K562 (cell line): ENCODE measurements around the gene NENF. TPM values are rescaled to one million over a fixed set of nuclear protein-coding genes. Genes with fewer than 3 reads are reported as not detected.

ENCODE experiments used
- CCNT2 ChIP-seq: IDR thresholded peaks from 2 replicates; pipeline ENCODE4 v1.6.1; 2011; ENCODE audit warnings: borderline replicate concordance, low read depth, mild to moderate bottlenecking, moderate library complexity, mixed read lengths, low read length; ENCODE audit not compliant: insufficient read length; ENCODE audit errors: extremely low read depth
- FOS ChIP-seq: IDR thresholded peaks from 3 replicates; pipeline ENCODE4 v1.6.1; 2011; ENCODE audit not compliant: insufficient read length; ENCODE audit errors: extremely low read depth
- KLF6 ChIP-seq: fragments of 250-450 bp; sonication (Bioruptor Pico); IDR thresholded peaks from 2 replicates; pipeline ENCODE4 v1.4.0; 2020; ENCODE audit warnings: mild to moderate bottlenecking, moderate library complexity, borderline replicate concordance
- NR1H2 ChIP-seq: sonication (generic); formaldehyde crosslinking; IDR thresholded peaks from 2 replicates; pipeline ENCODE4 v1.4.0; 2020; ENCODE audit warnings: mild to moderate bottlenecking, missing genetic modification reagents
- POLR2AphosphoS2 ChIP-seq: IDR thresholded peaks from 2 replicates; pipeline ENCODE4 v1.6.1; 2012; ENCODE audit warnings: low read length, improper control_type of control experiment
- RBBP5 ChIP-seq: fragments of 200-600 bp; sonication (generic); IDR thresholded peaks from 2 replicates; pipeline ENCODE4 v1.6.1; 2012; ENCODE audit warnings: borderline replicate concordance, mild to moderate bottlenecking, low read length, control low read depth, inconsistent platforms; ENCODE audit not compliant: insufficient read depth, poor library complexity, severe bottlenecking
- RBM14 ChIP-seq: fragments of 200-400 bp; formaldehyde crosslinking; IDR thresholded peaks from 2 replicates; pipeline ENCODE4 v1.6.1; 2018; ENCODE audit warnings: low read depth, mild to moderate bottlenecking, low read length, moderate library complexity, borderline replicate concordance; ENCODE audit not compliant: insufficient read depth
- RBM17 ChIP-seq: fragments of 200-400 bp; formaldehyde crosslinking; IDR thresholded peaks from 2 replicates; pipeline ENCODE4 v1.6.1; 2017; ENCODE audit warnings: low read depth, mild to moderate bottlenecking, low read length, borderline replicate concordance
- RFX5 ChIP-seq: IDR thresholded peaks from 2 replicates; pipeline ENCODE4 v1.6.1; 2011; ENCODE audit warnings: low read depth, mild to moderate bottlenecking, improper control_type of control experiment, low read length
- SFPQ ChIP-seq: fragments of 200-400 bp; formaldehyde crosslinking; IDR thresholded peaks from 2 replicates; pipeline ENCODE4 v1.6.1; 2017; ENCODE audit warnings: mild to moderate bottlenecking, low read depth, low read length, moderate library complexity
- ZNF133 ChIP-seq: fragments of 250-450 bp; sonication (Bioruptor Pico); IDR thresholded peaks from 2 replicates; pipeline ENCODE4 v1.4.0; 2020; ENCODE audit warnings: mild to moderate bottlenecking
- polyA plus RNA-seq, 8 experiments: library from polyadenylated mRNA; depleted of rRNA in 4 of 8; stranded (reverse) in 5 of 8; unstranded in 3 of 8; fragments of >200 nt; fragmentation: Nextera tagmentation in 2 of 8; fragmentation: Illumina TruSeq in 1 of 8; extraction: Ambion mirVana in 2 of 8; extraction: Trizol in 1 of 8; gene quantifications; 2 replicates each; pipeline versions ENCODE4 v1.2.1 to v1.2.3, GENCODE V29; 2011 to 2014; ENCODE audit warnings: inconsistent platforms in 1 of 8, missing spikeins in 1 of 8
- total RNA-seq, 7 experiments: library from RNA; depleted of rRNA in 6 of 7; stranded (reverse); fragments of >200 nt in 6 of 7; fragmentation: Illumina TruSeq in 2 of 7; extraction: Trizol in 2 of 7; gene quantifications; 2 replicates each; pipeline versions ENCODE4 v1.2.1 to v1.2.3, GENCODE V29; 2011 to 2021; ENCODE audit warnings: low replicate concordance in 1 of 7
- TF ChIP-seq, protein P1 (sequence below): IDR thresholded peaks from 2 replicates; pipeline ENCODE4 v1.6.1; 2014; ENCODE audit warnings: antibody characterized with exemption
- TF ChIP-seq, protein P2 (sequence below): sonication (generic); formaldehyde crosslinking; IDR thresholded peaks from 2 replicates; pipeline ENCODE4 v1.8.0; 2022; ENCODE audit warnings: missing genetic modification reagents, mild to moderate bottlenecking, moderate library complexity, borderline replicate concordance
- TF ChIP-seq, protein P3 (sequence below): fragments of 250-450 bp; sonication (Bioruptor Pico); IDR thresholded peaks from 2 replicates; pipeline ENCODE4 v1.5.0; 2021
- TF ChIP-seq, protein P4 (sequence below), 2 experiments: fragments of 150-350 bp in 1 of 2; IDR thresholded peaks; 2 replicates each; pipeline ENCODE4 v1.6.1; 2012 to 2016; ENCODE audit warnings: low read depth in 2 of 2, low read length in 2 of 2, mild to moderate bottlenecking in 1 of 2, moderate library complexity in 1 of 2

NENF gene
- total and polyA plus RNA-seq, 9 of the 15 experiments (the other 6 are each of a cell fraction or from before 2014, with no cell fraction given): 6.1 to 100 (median 72.8) TPM

GRCh38 chr1:212477680-212478466 is 45.2 kb downstream of the NENF start (continued):
- TF ChIP-seq, protein P1, sequence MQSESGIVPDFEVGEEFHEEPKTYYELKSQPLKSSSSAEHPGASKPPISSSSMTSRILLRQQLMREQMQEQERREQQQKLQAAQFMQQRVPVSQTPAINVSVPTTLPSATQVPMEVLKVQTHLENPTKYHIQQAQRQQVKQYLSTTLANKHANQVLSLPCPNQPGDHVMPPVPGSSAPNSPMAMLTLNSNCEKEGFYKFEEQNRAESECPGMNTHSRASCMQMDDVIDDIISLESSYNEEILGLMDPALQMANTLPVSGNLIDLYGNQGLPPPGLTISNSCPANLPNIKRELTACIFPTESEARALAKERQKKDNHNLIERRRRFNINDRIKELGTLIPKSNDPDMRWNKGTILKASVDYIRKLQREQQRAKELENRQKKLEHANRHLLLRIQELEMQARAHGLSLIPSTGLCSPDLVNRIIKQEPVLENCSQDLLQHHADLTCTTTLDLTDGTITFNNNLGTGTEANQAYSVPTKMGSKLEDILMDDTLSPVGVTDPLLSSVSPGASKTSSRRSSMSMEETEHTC: no peak
- TF ChIP-seq RBM17: no peak
- TF ChIP-seq CCNT2: no peak
- TF ChIP-seq RBM14: no peak
- no peak for TF ChIP-seq NR1H2
- TF ChIP-seq KLF6 (CRISPR knock-in tag): peak; percentile 99
- TF ChIP-seq POLR2AphosphoS2: no peak
- TF ChIP-seq, protein P2, sequence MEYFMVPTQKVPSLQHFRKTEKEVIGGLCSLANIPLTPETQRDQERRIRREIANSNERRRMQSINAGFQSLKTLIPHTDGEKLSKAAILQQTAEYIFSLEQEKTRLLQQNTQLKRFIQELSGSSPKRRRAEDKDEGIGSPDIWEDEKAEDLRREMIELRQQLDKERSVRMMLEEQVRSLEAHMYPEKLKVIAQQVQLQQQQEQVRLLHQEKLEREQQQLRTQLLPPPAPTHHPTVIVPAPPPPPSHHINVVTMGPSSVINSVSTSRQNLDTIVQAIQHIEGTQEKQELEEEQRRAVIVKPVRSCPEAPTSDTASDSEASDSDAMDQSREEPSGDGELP: no peak
- TF ChIP-seq RFX5: no peak
- TF ChIP-seq FOS: no peak
- TF ChIP-seq, protein P3, sequence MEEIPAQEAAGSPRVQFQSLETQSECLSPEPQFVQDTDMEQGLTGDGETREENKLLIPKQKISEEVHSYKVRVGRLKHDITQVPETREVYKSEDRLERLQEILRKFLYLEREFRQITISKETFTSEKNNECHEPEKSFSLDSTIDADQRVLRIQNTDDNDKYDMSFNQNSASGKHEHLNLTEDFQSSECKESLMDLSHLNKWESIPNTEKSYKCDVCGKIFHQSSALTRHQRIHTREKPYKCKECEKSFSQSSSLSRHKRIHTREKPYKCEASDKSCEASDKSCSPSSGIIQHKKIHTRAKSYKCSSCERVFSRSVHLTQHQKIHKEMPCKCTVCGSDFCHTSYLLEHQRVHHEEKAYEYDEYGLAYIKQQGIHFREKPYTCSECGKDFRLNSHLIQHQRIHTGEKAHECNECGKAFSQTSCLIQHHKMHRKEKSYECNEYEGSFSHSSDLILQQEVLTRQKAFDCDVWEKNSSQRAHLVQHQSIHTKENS: peak; percentile 88
- no peak for TF ChIP-seq SFPQ
- TF ChIP-seq, protein P4, sequence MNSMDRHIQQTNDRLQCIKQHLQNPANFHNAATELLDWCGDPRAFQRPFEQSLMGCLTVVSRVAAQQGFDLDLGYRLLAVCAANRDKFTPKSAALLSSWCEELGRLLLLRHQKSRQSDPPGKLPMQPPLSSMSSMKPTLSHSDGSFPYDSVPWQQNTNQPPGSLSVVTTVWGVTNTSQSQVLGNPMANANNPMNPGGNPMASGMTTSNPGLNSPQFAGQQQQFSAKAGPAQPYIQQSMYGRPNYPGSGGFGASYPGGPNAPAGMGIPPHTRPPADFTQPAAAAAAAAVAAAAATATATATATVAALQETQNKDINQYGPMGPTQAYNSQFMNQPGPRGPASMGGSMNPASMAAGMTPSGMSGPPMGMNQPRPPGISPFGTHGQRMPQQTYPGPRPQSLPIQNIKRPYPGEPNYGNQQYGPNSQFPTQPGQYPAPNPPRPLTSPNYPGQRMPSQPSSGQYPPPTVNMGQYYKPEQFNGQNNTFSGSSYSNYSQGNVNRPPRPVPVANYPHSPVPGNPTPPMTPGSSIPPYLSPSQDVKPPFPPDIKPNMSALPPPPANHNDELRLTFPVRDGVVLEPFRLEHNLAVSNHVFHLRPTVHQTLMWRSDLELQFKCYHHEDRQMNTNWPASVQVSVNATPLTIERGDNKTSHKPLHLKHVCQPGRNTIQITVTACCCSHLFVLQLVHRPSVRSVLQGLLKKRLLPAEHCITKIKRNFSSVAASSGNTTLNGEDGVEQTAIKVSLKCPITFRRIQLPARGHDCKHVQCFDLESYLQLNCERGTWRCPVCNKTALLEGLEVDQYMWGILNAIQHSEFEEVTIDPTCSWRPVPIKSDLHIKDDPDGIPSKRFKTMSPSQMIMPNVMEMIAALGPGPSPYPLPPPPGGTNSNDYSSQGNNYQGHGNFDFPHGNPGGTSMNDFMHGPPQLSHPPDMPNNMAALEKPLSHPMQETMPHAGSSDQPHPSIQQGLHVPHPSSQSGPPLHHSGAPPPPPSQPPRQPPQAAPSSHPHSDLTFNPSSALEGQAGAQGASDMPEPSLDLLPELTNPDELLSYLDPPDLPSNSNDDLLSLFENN (IDR thresholded peaks at IDR 0.05; ENCODE audit: low read depth in 2 of 2, low read length in 2 of 2): no peak
- TF ChIP-seq RBBP5: no peak
- 0 out of 2 replicates have a peak, but pooled peaks have one; percentile 38 for TF ChIP-seq ZNF133 (CRISPR knock-in tag)
